Epithelial cell of prostate (primary cell): ENCODE results near the gene PGA5.
"Not testable (repeated sequence)": the region's sequence is repeated elsewhere in the genome, so short reads cannot be mapped to it uniquely, and the experiment has no call there.

Experiments
- DNase-seq: peaks from one replicate; pipeline ENCODE4 v3.0.0-alpha.2; 2011; ENCODE audit warnings: low read depth, low spot score
- H3K27ac ChIP-seq: fragments of 450-650 bp; 2 replicates; pipeline ENCODE4 v1.5.1; 2017; ENCODE audit warnings: mild to moderate bottlenecking

The PGA5 gene

GRCh38 chr11:61240875-61241274 is at the start of gene PGA5:
TSS of gene PGA5 (plus strand) at chr11:61241175. CDS start at chr11:61241227, 52 bp downstream.
- not testable (repeated sequence) for H3K27ac ChIP-seq, DNase-seq

GRCh38 chr11:61193596-61193995 is 47.4 kb upstream of the PGA5 start:
- no peak for DNase-seq
- no peak overlapping the region for H3K27ac ChIP-seq

- no peak for DNase-seq
Measured at GRCh38 chr11:61194169-61194671, 46.8 kb upstream of the PGA5 start.

GRCh38 chr11:61194981-61195695 is 45.8 kb upstream of the PGA5 start:
- H3K27ac ChIP-seq = no peak overlapping the region
- no peak for DNase-seq

More at GRCh38 chr11:61194169-61194671, 46.8 kb upstream of the PGA5 start:
- no peak overlapping the region for H3K27ac ChIP-seq

GRCh38 chr11:61195719-61196118 is 45.3 kb upstream of the PGA5 start:
- no peak for DNase-seq
- H3K27ac ChIP-seq = no peak overlapping the region

GRCh38 chr11:61198361-61198760 is 42.6 kb upstream of the PGA5 start:
- H3K27ac ChIP-seq = no peak overlapping the region

GRCh38 chr11:61198948-61199523 is 41.9 kb upstream of the PGA5 start:
- no peak overlapping the region for H3K27ac ChIP-seq
- DNase-seq = no peak

More at GRCh38 chr11:61198361-61198760, 42.6 kb upstream of the PGA5 start:
- DNase-seq = no peak

GRCh38 chr11:61201476-61201875 is 39.5 kb upstream of the PGA5 start:
- H3K27ac ChIP-seq = no peak overlapping the region
- DNase-seq = no peak

GRCh38 chr11:61202950-61203746 is 37.8 kb upstream of the PGA5 start, which contains the start of gene PGA3:
TSS of gene PGA3 (plus strand) at chr11:61203515. CDS start at chr11:61203565, 50 bp downstream.
- DNase-seq, H3K27ac ChIP-seq: not testable (repeated sequence)

- not testable (repeated sequence) for H3K27ac ChIP-seq, DNase-seq
Measured at GRCh38 chr11:61203873-61204272, 37.1 kb upstream of the PGA5 start.

GRCh38 chr11:61204502-61205059 is 36.4 kb upstream of the PGA5 start:
- DNase-seq, H3K27ac ChIP-seq: not testable (repeated sequence)

GRCh38 chr11:61207636-61208310 is 33.2 kb upstream of the PGA5 start:
- not testable (repeated sequence) for DNase-seq, H3K27ac ChIP-seq

- H3K27ac ChIP-seq, DNase-seq: not testable (repeated sequence)
Measured at GRCh38 chr11:61210629-61211028, 30.3 kb upstream of the PGA5 start.

- DNase-seq, H3K27ac ChIP-seq: not testable (repeated sequence)
Measured at GRCh38 chr11:61211327-61211952, 29.5 kb upstream of the PGA5 start.

GRCh38 chr11:61212202-61212601 is 28.8 kb upstream of the PGA5 start:
- H3K27ac ChIP-seq, DNase-seq: not testable (repeated sequence)

- DNase-seq, H3K27ac ChIP-seq: not testable (repeated sequence)
Measured at GRCh38 chr11:61213711-61214324, 27.2 kb upstream of the PGA5 start.

GRCh38 chr11:61218306-61218705 is 22.7 kb upstream of the PGA5 start:
- not testable (repeated sequence) for DNase-seq, H3K27ac ChIP-seq

GRCh38 chr11:61219016-61219415 is 22.0 kb upstream of the PGA5 start:
- not testable (repeated sequence) for DNase-seq, H3K27ac ChIP-seq

- DNase-seq, H3K27ac ChIP-seq: not testable (repeated sequence)
Measured at GRCh38 chr11:61222047-61222446, 18.9 kb upstream of the PGA5 start, which contains the start of gene PGA4. TSS of gene PGA4 (plus strand) at chr11:61222347. CDS start at chr11:61222401, 54 bp downstream.
